A549 (cell line): ENCODE measurements around the gene PAQR6. TPM values are rescaled to one million over a fixed set of nuclear protein-coding genes. Genes with fewer than 3 reads are reported as not detected.

Experiments used
- ATAC-seq, 2 experiments: fragments of 200-7000 bp in 1 of 2; fragments of >200 bp in 1 of 2; cut with Nextera tagmentation in 1 of 2; cut with Tn5 transposase in 1 of 2; 3 replicates each; pipeline versions ENCODE4 v1.8.0 to v1.9.1; 2018 to 2020; ENCODE audit warnings: mild to moderate bottlenecking in 1 of 2, moderate library complexity in 1 of 2
- CTCF ChIA-PET: fragments of 300-600 bp; sonication (Branson Sonifier 250); formaldehyde crosslinking; extraction: SDS; loops from one replicate; lab custom pipeline; 2021; ENCODE audit warnings: antibody characterized with exemption, inconsistent platforms; lab: Yijun Ruan, JAX
- POLR2A ChIA-PET: fragments of 350-600 bp; formaldehyde crosslinking; extraction: SDS; loops from one replicate; lab custom pipeline; 2021; ENCODE audit warnings: antibody characterized with exemption, inconsistent platforms; lab: Yijun Ruan, JAX
- DNase-seq, 2 experiments: peaks; one replicate each; pipeline versions ENCODE4 v3.0.0 to v3.0.0-alpha.2; 2011 to 2016; ENCODE audit warnings: low read depth in 1 of 2, low spot score in 1 of 2
- FAIRE-seq: peaks from 2 replicates; lab custom pipeline; 2011; peaks lifted over from hg19 to GRCh38; lab: Jason Lieb, UNC
- H3K27ac ChIP-seq, 2 experiments: fragments of >200 bp; sonication (Bioruptor Twin); formaldehyde crosslinking; 3 replicates each; pipeline ENCODE4 v1.5.1; 2016 to 2017
- H3K4me1 ChIP-seq: fragments of >200 bp; sonication (Bioruptor Twin); formaldehyde crosslinking; 3 replicates; pipeline ENCODE4 v1.6.1; 2016
- H3K4me2 ChIP-seq: fragments of >200 bp; sonication (Bioruptor Twin); formaldehyde crosslinking; 3 replicates; pipeline ENCODE4 v1.6.1; 2016
- H3K4me3 ChIP-seq: fragments of >200 bp; sonication (Bioruptor Twin); formaldehyde crosslinking; 3 replicates; pipeline ENCODE4 v1.5.1; 2016
- H3K9me3 ChIP-seq: fragments of >200 bp; sonication (Bioruptor Twin); formaldehyde crosslinking; 3 replicates; pipeline ENCODE4 v1.6.1; 2016
- CBX2 ChIP-seq: fragments of 200-600 bp; sonication (generic); IDR thresholded peaks from 2 replicates; pipeline ENCODE4 v1.6.1; 2016; ENCODE audit warnings: low read depth, mild to moderate bottlenecking, borderline replicate concordance
- CEBPB ChIP-seq, 2 experiments: fragments of >200 bp in 1 of 2; sonication (Bioruptor Twin) in 1 of 2; formaldehyde crosslinking in 1 of 2; IDR thresholded peaks; 2 replicates each; pipeline ENCODE4 v1.6.1; 2012 to 2016
- FOSB ChIP-seq: fragments of 250-450 bp; sonication (Bioruptor Pico); IDR thresholded peaks from 2 replicates; pipeline ENCODE4 v1.5.0; 2020; ENCODE audit warnings: mild to moderate bottlenecking, moderate library complexity
- GATA3 ChIP-seq: IDR thresholded peaks from 2 replicates; pipeline ENCODE4 v1.6.1; 2012; ENCODE audit warnings: borderline replicate concordance
- HEYL ChIP-seq: fragments of 250-450 bp; sonication (Bioruptor Pico); IDR thresholded peaks from 2 replicates; pipeline ENCODE4 v1.8.0; 2021; ENCODE audit warnings: mild to moderate bottlenecking, moderate library complexity
- HOXB13 ChIP-seq: fragments of 250-450 bp; sonication (Bioruptor Pico); IDR thresholded peaks from 2 replicates; pipeline ENCODE4 v1.5.0; 2020; ENCODE audit warnings: low read depth, mild to moderate bottlenecking, moderate library complexity
- HOXB5 ChIP-seq: fragments of 250-450 bp; sonication (Bioruptor Pico); IDR thresholded peaks from 2 replicates; pipeline ENCODE4 v1.5.0; 2020; ENCODE audit warnings: mild to moderate bottlenecking, moderate library complexity
- JUN ChIP-seq, 2 experiments: fragments of >200 bp; sonication (Bioruptor Twin); formaldehyde crosslinking; IDR thresholded peaks; 2 replicates in 1 of 2; 3 replicates in 1 of 2; pipeline ENCODE4 v1.6.1; 2016 to 2017
- KDM5A ChIP-seq: fragments of 200-600 bp; sonication (generic); IDR thresholded peaks from 2 replicates; pipeline ENCODE4 v1.6.1; 2016; ENCODE audit warnings: antibody characterized with exemption, mild to moderate bottlenecking
- MAZ ChIP-seq: fragments of 150-350 bp; IDR thresholded peaks from 2 replicates; pipeline ENCODE4 v1.6.1; 2014; ENCODE audit warnings: antibody characterized with exemption, low read depth, low read length, borderline replicate concordance
- MYC ChIP-seq: IDR thresholded peaks from 2 replicates; pipeline ENCODE4 v1.6.1; 2012; ENCODE audit warnings: mild to moderate bottlenecking, inconsistent platforms, low read length, improper control_type of control experiment, borderline replicate concordance
- NFE2L2 ChIP-seq: fragments of 150-350 bp; conservative IDR thresholded peaks from 2 replicates; pipeline ENCODE4 v1.6.1; 2014; ENCODE audit warnings: low read length
- NPAS2 ChIP-seq: fragments of 250-450 bp; sonication (Bioruptor Pico); IDR thresholded peaks from 2 replicates; pipeline ENCODE4 v1.8.0; 2022; ENCODE audit warnings: mild to moderate bottlenecking, moderate library complexity, borderline replicate concordance
- POLR2AphosphoS2 ChIP-seq: conservative IDR thresholded peaks from 2 replicates; pipeline ENCODE4 v1.6.1; 2012; ENCODE audit warnings: low read length, improper control_type of control experiment, inconsistent platforms
- RARB ChIP-seq: fragments of 250-450 bp; sonication (Bioruptor Pico); IDR thresholded peaks from 2 replicates; pipeline ENCODE4 v1.8.0; 2021; ENCODE audit warnings: mild to moderate bottlenecking, moderate library complexity
- RCOR1 ChIP-seq: fragments of 150-350 bp; IDR thresholded peaks from 2 replicates; pipeline ENCODE4 v1.6.1; 2014; ENCODE audit warnings: antibody characterized with exemption, low read length, low read depth
- RFX5 ChIP-seq: fragments of 450-650 bp; IDR thresholded peaks from 2 replicates; pipeline ENCODE4 v1.7.1; 2014; ENCODE audit warnings: antibody characterized with exemption, mild to moderate bottlenecking, moderate library complexity
- SREBF2 ChIP-seq: fragments of 450-650 bp; IDR thresholded peaks from 2 replicates; pipeline ENCODE4 v1.6.1; 2014; ENCODE audit warnings: mild to moderate bottlenecking, moderate library complexity
- ZC3H11A ChIP-seq: fragments of 450-650 bp; IDR thresholded peaks from 2 replicates; pipeline ENCODE4 v1.6.1; 2014; ENCODE audit warnings: antibody characterized with exemption, mild to moderate bottlenecking
- ZFP36 ChIP-seq: fragments of 450-650 bp; IDR thresholded peaks from 2 replicates; pipeline ENCODE4 v1.6.1; 2014; ENCODE audit warnings: borderline replicate concordance; ENCODE audit not compliant: partially characterized antibody
- WGBS: methylation state at CpG from one replicate; pipeline ENCODE4 v1.1.6; 2017; ENCODE audit errors: missing lambda C conversion rate; 5-methylcytosine and 5-hydroxymethylcytosine counted together
- polyA plus RNA-seq, 4 experiments: library from polyadenylated mRNA; depleted of rRNA in 3 of 4; stranded (reverse); fragments of >200 nt; fragmentation: RNase III in 1 of 4; extraction: RNeasy Plus Mini Kit Qiagen cat#74134 plus additional on column Dnase treatment in 1 of 4; gene quantifications; 2 replicates in 3 of 4; 3 replicates in 1 of 4; pipeline ENCODE4 v1.2.3, GENCODE V29; 2011 to 2017
- TF ChIP-seq, protein P1 (sequence below): IDR thresholded peaks from 2 replicates; pipeline ENCODE4 v1.6.1; 2012
- TF ChIP-seq, protein P2 (sequence below): IDR thresholded peaks from 2 replicates; pipeline ENCODE4 v1.6.1; 2012; ENCODE audit warnings: low read depth, borderline replicate concordance
- TF ChIP-seq, protein P3 (sequence below): fragments of 450-650 bp; IDR thresholded peaks from 2 replicates; pipeline ENCODE4 v1.6.1; 2014; ENCODE audit warnings: antibody characterized with exemption
- TF ChIP-seq, protein P4 (sequence below): fragments of 150-350 bp; IDR thresholded peaks from 2 replicates; pipeline ENCODE4 v1.6.1; 2014; ENCODE audit warnings: low read depth, mild to moderate bottlenecking, low read length
- TF ChIP-seq, protein P5 (sequence below): IDR thresholded peaks from 2 replicates; pipeline ENCODE4 v1.6.1; 2012

PAQR6 gene
- polyA plus RNA-seq, 2 of the 4 experiments (the other 2 are of a cell fraction), result 2.4 to 8.6 TPM

DNA sequence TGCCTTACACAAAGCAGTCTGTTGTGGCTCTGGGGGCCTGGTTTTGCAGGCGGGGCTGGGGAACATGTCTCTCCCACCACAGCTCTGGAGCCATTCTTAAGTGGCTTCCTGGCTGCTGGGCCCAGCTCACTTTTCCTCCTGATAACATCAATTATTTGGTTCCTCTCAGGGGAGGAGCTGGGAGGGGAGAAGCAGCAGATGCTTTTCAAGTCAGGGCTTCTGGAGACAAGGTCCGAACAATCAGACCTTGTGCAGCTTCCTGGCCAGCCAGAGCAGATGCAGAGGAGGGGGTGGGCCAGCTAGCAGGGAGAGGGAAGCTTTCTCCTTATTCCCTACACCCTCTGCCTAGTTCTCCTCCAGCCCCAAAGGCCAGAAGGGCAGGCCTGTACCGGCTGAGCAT, 3.7 kb upstream of the PAQR6 start:
- H3K27ac ChIP-seq, result no peak overlapping the region
- TF ChIP-seq HOXB13 (CRISPR knock-in tag), result no peak
- no peak for TF ChIP-seq JUN (IDR thresholded peaks at IDR 0.05)
- TF ChIP-seq, protein P1, sequence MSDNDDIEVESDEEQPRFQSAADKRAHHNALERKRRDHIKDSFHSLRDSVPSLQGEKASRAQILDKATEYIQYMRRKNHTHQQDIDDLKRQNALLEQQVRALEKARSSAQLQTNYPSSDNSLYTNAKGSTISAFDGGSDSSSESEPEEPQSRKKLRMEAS, result no peak
- no peak for TF ChIP-seq FOSB (CRISPR knock-in tag)
- TF ChIP-seq CEBPB (IDR thresholded peaks at IDR 0.05), result no peak
- TF ChIP-seq HEYL (CRISPR knock-in tag), result no peak
- TF ChIP-seq MYC, result no peak
- no peak for TF ChIP-seq RCOR1
- TF ChIP-seq NFE2L2, result no peak
- no peak for TF ChIP-seq NPAS2 (CRISPR knock-in tag)
- TF ChIP-seq MAZ, result no peak
- TF ChIP-seq CBX2, result no peak
- TF ChIP-seq, protein P2, sequence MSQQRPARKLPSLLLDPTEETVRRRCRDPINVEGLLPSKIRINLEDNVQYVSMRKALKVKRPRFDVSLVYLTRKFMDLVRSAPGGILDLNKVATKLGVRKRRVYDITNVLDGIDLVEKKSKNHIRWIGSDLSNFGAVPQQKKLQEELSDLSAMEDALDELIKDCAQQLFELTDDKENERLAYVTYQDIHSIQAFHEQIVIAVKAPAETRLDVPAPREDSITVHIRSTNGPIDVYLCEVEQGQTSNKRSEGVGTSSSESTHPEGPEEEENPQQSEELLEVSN, result no peak
- TF ChIP-seq POLR2AphosphoS2, result no peak
- TF ChIP-seq, protein P3, sequence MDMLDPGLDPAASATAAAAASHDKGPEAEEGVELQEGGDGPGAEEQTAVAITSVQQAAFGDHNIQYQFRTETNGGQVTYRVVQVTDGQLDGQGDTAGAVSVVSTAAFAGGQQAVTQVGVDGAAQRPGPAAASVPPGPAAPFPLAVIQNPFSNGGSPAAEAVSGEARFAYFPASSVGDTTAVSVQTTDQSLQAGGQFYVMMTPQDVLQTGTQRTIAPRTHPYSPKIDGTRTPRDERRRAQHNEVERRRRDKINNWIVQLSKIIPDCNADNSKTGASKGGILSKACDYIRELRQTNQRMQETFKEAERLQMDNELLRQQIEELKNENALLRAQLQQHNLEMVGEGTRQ, result no peak
- TF ChIP-seq HOXB5 (CRISPR knock-in tag), result no peak
- no peak for TF ChIP-seq GATA3
- H3K9me3 ChIP-seq, result no peaks in the 10 kb centered on the region
- no peak for ATAC-seq
- FAIRE-seq, result no peak
- ChIA-PET POLR2A (interaction anchor here (0.5 to 1.3 kb wide), 2 partner anchors 38 to 83 kb away, joined by 3 to 5 read pairs; partner anchors contain the start of gene PMF1), CTCF (interaction anchor here (0.7 to 3.6 kb wide), 14 partner anchors 9 to 194 kb away, joined by 3 to 12 read pairs (median 5); partner anchors contain the start of gene BGLAP)
- 70% methylated on average over 3 of the region's 3 CpGs for WGBS
- H3K4me2 ChIP-seq, result no peak overlapping the region
- no peak overlapping the region for H3K4me3 ChIP-seq
- H3K4me1 ChIP-seq, result peaks cover 12% of the 10 kb centered on the region
- no peak for DNase-seq

DNA sequence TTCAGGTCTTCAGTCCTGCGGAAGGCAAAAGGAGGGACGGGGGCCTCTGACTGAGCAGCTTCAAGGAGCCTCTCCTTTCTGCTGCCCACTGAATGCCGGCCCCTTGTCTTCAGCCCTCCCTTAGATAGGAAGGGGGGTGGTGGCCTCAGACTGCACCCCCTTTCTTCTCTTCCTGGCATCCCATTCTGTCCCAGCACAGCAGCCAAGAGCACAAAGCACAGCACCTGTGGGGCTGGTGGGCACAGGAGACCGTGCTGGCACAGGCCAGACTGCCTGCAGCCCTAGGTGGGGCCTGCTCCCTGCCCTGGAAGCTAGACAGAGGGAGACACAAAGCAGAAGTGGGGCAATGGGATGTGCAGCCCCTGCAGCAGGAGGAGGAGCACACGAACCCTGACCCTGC, 1.7 kb upstream of the PAQR6 start:
- peaks cover 12% of the 10 kb centered on the region for H3K4me1 ChIP-seq
- ChIA-PET CTCF (interaction anchor here (1.1 to 3.1 kb wide), 6 partner anchors 10 to 136 kb away, joined by 3 to 17 read pairs (median 4); no protein-coding TSS in a partner anchor), POLR2A (no interaction called here)
- no peak for TF ChIP-seq NFE2L2
- TF ChIP-seq KDM5A, result no peak
- no peak for TF ChIP-seq SREBF2
- TF ChIP-seq, protein P4, sequence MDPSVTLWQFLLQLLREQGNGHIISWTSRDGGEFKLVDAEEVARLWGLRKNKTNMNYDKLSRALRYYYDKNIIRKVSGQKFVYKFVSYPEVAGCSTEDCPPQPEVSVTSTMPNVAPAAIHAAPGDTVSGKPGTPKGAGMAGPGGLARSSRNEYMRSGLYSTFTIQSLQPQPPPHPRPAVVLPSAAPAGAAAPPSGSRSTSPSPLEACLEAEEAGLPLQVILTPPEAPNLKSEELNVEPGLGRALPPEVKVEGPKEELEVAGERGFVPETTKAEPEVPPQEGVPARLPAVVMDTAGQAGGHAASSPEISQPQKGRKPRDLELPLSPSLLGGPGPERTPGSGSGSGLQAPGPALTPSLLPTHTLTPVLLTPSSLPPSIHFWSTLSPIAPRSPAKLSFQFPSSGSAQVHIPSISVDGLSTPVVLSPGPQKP, result no peak
- H3K9me3 ChIP-seq, result no peaks in the 10 kb centered on the region
- H3K4me2 ChIP-seq, result no peak overlapping the region
- ATAC-seq, result no peak
- H3K27ac ChIP-seq, result no peak overlapping the region
- H3K4me3 ChIP-seq, result no peak overlapping the region
- DNase-seq, result no peak
- no peak for FAIRE-seq
- WGBS, result 82% methylated on average over 5 of the region's 5 CpGs

DNA sequence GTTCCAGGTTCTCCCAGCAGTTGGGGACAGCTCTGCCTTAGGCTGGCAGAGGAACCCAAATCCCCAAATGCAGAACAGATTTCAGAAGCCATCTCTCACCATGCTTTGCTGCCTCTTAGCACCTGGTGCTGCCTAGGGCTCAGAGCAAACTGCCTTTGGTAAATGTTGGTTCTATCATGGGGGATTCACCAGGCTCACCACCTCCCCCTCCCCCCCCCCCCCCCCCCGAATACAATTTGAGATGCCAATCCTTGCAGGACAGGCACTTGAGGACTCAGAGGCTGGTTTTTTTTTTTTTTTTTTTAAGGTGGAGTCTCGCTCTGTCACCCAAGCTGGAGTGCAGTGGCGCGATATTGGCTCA, 447 bp upstream of the PAQR6 start:
- Histone ChIP-seq H3K27ac (no peak overlapping the region), H3K4me1 (peaks cover 12% of the 10 kb centered on the region)
- CTCF ChIA-PET, result interaction anchor here (0.7 to 3.1 kb wide), 5 partner anchors 12 to 197 kb away, joined by 3 to 17 read pairs (median 3); no protein-coding TSS in a partner anchor
- WGBS, result 100% methylated on average over 3 of the region's 4 CpGs
- TF ChIP-seq RFX5 (no peak), ZFP36 (no peak), GATA3 (no peak), RARB (CRISPR knock-in tag) (no peak), HEYL (CRISPR knock-in tag) (no peak), HOXB5 (CRISPR knock-in tag) (no peak), ZC3H11A (no peak)
- TF ChIP-seq, protein P5, sequence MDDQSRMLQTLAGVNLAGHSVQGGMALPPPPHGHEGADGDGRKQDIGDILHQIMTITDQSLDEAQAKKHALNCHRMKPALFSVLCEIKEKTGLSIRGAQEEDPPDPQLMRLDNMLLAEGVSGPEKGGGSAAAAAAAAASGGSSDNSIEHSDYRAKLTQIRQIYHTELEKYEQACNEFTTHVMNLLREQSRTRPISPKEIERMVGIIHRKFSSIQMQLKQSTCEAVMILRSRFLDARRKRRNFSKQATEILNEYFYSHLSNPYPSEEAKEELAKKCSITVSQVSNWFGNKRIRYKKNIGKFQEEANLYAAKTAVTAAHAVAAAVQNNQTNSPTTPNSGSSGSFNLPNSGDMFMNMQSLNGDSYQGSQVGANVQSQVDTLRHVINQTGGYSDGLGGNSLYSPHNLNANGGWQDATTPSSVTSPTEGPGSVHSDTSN, result no peak
- TF ChIP-seq, protein P3, result no peak
- TF ChIP-seq, protein P4, result no peak
- TF ChIP-seq, protein P2, result no peak
- TF ChIP-seq, all 56 proteins: peak for 0
- H3K4me3 ChIP-seq, result no peak overlapping the region
- POLR2A ChIA-PET, result interaction anchor here (0.6 to 1.1 kb wide), 2 partner anchors 36 to 38 kb away, joined by 3 to 8 read pairs; partner anchors contain the start of gene PMF1
- FAIRE-seq (no peak), ATAC-seq (no peak), DNase-seq (no peak)
- no peaks in the 10 kb centered on the region for H3K9me3 ChIP-seq
- no peak overlapping the region for H3K4me2 ChIP-seq
